ENCODE results near the gene P4HB. TPM values are rescaled to one million over a fixed set of nuclear protein-coding genes. Genes with fewer than 3 reads are reported as not detected.

P4HB gene
- total RNA-seq, 1 donor from 2014 or later = 678 TPM

DNA sequence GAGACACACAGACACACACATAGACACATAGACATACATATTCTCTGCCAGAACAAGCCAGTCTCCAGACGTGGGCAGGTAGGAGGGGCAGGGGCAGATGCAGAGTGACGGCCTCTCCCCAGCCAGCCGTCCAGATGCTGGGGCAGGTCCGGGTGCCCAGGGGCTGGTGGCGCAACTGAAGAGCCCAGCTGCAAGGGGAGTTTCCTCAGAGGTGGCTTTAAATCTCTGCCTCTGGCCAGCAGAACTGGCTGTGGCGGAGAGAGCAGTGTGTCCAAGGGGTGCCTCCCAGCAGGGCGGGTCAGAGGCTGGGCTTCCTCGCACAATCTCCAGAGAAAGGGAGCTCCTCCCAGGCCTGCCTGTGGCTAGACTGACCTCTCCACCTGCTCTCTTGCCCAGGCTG is 65.8 kb downstream of the P4HB start:
- H3K27me3 Mint-ChIP-seq (ENCODE audit: unreplicated experiment) = peaks cover 2% of the 10 kb centered on the region
- H3K27ac Mint-ChIP-seq (ENCODE audit: unreplicated experiment) = no peak overlapping the region
- no peaks in the 10 kb centered on the region for H3K4me1 Mint-ChIP-seq (ENCODE audit: unreplicated experiment)
- TF ChIP-seq CTCF (IDR thresholded peaks at IDR 0.05; ENCODE audit: unreplicated experiment) = no peak
- no peaks in the 10 kb centered on the region for H3K9me3 Mint-ChIP-seq (ENCODE audit: unreplicated experiment)
- DNase-seq (ENCODE audit: low spot score) = no peak
- H3K36me3 Mint-ChIP-seq (ENCODE audit: low read depth, unreplicated experiment) = no peaks in the 10 kb centered on the region
- no peak overlapping the region for H3K4me3 Mint-ChIP-seq (ENCODE audit: unreplicated experiment)

- Mint-ChIP-seq H3K27me3 (ENCODE audit: unreplicated experiment) (no peaks in the 10 kb centered on the region), H3K27ac (ENCODE audit: unreplicated experiment) (no peak overlapping the region), H3K4me3 (ENCODE audit: unreplicated experiment) (no peak overlapping the region), H3K4me1 (ENCODE audit: unreplicated experiment) (no peaks in the 10 kb centered on the region), H3K9me3 (ENCODE audit: unreplicated experiment) (no peaks in the 10 kb centered on the region), H3K36me3 (ENCODE audit: low read depth, unreplicated experiment) (no peaks in the 10 kb centered on the region)
- DNase-seq (ENCODE audit: low spot score) = no peak
- no peak for TF ChIP-seq CTCF (IDR thresholded peaks at IDR 0.05; ENCODE audit: unreplicated experiment)
Measured at GRCh38 chr17:81794074-81794476, 66.3 kb downstream of the P4HB start.

Other genes starting within 250 kb of the P4HB start
- gene NPLOC4, start 223.4 kb downstream of the P4HB start, total RNA-seq (ENCODE audit: unreplicated experiment) = 133 TPM
- 2.5 TPM for gene TSPAN10, start 223.3 kb downstream of the P4HB start, total RNA-seq (ENCODE audit: unreplicated experiment)
- 1.1 TPM for gene PDE6G, start 204.0 kb downstream of the P4HB start, total RNA-seq (ENCODE audit: unreplicated experiment)
- 22.4 TPM for gene OXLD1, start 193.9 kb downstream of the P4HB start, total RNA-seq (ENCODE audit: unreplicated experiment)
- 31.8 TPM for gene CCDC137, start 193.8 kb downstream of the P4HB start, total RNA-seq (ENCODE audit: unreplicated experiment)
- 54.0 TPM for gene ARL16, start 176.7 kb downstream of the P4HB start, total RNA-seq (ENCODE audit: unreplicated experiment)
- gene HGS, start 176.5 kb downstream of the P4HB start, total RNA-seq (ENCODE audit: unreplicated experiment) = 142 TPM
- gene MRPL12, start 157.2 kb downstream of the P4HB start, total RNA-seq (ENCODE audit: unreplicated experiment) = 58.5 TPM
- gene SLC25A10, start 148.3 kb downstream of the P4HB start, total RNA-seq (ENCODE audit: unreplicated experiment) = 6.7 TPM
- not detected for gene GCGR, start 56.4 kb downstream of the P4HB start, total RNA-seq (ENCODE audit: unreplicated experiment)
- gene MCRIP1, start 27.2 kb downstream of the P4HB start, total RNA-seq (ENCODE audit: unreplicated experiment) = 190 TPM
- not detected for gene PPP1R27, start 25.5 kb downstream of the P4HB start, total RNA-seq (ENCODE audit: unreplicated experiment)
- 443 TPM for gene ARHGDIA, start 10.8 kb upstream of the P4HB start, total RNA-seq (ENCODE audit: unreplicated experiment)
- gene ALYREF, start 31.1 kb upstream of the P4HB start, total RNA-seq (ENCODE audit: unreplicated experiment) = 127 TPM
- gene ANAPC11, start 31.2 kb upstream of the P4HB start, total RNA-seq (ENCODE audit: unreplicated experiment) = 121 TPM
- 0.56 TPM for gene NPB, start 41.7 kb upstream of the P4HB start, total RNA-seq (ENCODE audit: unreplicated experiment)
- gene PCYT2, start 50.9 kb upstream of the P4HB start, total RNA-seq (ENCODE audit: unreplicated experiment) = 26.8 TPM
- gene SIRT7, start 57.6 kb upstream of the P4HB start, total RNA-seq (ENCODE audit: unreplicated experiment) = 14.4 TPM
- gene MAFG, start 67.2 kb upstream of the P4HB start, total RNA-seq (ENCODE audit: unreplicated experiment) = 23.6 TPM
- gene PYCR1, start 76.8 kb upstream of the P4HB start, total RNA-seq (ENCODE audit: unreplicated experiment) = 24.4 TPM
- not detected for gene MYADML2, start 86.7 kb upstream of the P4HB start, total RNA-seq (ENCODE audit: unreplicated experiment)
- not detected for gene NOTUM, start 100.7 kb upstream of the P4HB start, total RNA-seq (ENCODE audit: unreplicated experiment)
- gene ASPSCR1, start 117.1 kb upstream of the P4HB start, total RNA-seq (ENCODE audit: unreplicated experiment) = 25.6 TPM
- 42.9 TPM for gene CENPX, start 162.3 kb upstream of the P4HB start, total RNA-seq (ENCODE audit: unreplicated experiment)
- gene LRRC45, start 162.8 kb upstream of the P4HB start, total RNA-seq (ENCODE audit: unreplicated experiment) = 12.2 TPM
- 24.0 TPM for gene RAC3, start 171.1 kb upstream of the P4HB start, total RNA-seq (ENCODE audit: unreplicated experiment)
- gene DCXR, start 177.2 kb upstream of the P4HB start, total RNA-seq (ENCODE audit: unreplicated experiment) = 30.8 TPM
- gene RFNG, start 191.3 kb upstream of the P4HB start, total RNA-seq (ENCODE audit: unreplicated experiment) = 19.7 TPM
- 80.0 TPM for gene GPS1, start 191.4 kb upstream of the P4HB start, total RNA-seq (ENCODE audit: unreplicated experiment)
- 74.1 TPM for gene DUS1L, start 205.3 kb upstream of the P4HB start, total RNA-seq (ENCODE audit: unreplicated experiment)
- gene FASN, start 237.7 kb upstream of the P4HB start, total RNA-seq (ENCODE audit: unreplicated experiment) = 400 TPM